ENCODE data around the gene ZBTB40.

DNA sequence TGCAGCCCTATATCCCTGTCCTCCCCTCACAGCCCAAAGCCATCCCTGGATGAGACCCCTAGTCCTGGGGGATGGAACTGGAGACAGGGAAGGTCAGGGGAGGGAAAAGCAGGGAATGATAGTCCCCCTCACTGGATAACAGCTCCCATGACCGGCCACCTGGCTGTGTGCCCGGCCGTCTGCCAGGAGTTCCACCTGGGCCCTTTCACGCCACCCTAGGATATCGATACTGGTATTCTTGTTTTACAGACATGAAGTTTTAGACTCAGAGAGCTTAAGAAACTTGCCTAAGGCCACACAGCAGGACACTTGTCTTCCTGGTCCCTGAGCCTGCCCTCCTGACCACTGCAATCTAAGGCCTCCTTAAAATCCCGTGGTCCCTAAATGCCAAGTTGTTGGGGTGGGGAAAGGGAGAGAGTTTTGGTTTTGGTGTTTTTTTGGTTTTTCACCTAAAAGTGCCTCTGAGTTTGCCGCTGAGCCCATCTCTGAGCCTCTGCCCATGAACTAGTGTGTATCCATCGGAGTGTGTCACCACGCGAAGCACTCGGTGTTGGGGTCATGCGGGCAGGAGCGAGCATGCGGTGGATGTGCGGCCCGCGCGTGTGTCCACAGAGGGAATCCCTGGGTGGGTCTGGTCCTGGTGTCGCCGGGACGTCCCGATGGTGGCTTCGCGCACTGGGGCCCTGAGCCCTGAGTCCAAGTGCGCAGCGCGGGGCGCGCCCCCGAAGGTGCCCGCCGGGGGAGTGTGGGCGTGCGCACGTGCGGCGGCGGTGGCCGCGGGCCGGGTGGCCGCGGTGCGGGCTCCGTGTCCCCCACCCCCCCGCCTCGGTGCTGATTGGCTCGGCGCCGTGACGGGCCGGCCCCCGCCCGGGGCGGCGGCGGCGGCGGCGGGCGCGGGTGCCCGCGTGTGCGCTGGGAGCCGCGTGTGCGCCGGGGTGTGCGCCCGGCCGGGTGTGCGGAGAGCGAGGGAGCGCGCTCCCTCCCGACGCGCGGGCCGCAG is 111.2 kb downstream of the ZBTB40 start, which contains the start of gene EPHA8:
- TF ChIP-seq POLR2A (IDR thresholded peaks at IDR 0.05; ENCODE audit: low read depth, low read length) = no peak
- no peak for TF ChIP-seq TAF1 (IDR thresholded peaks at IDR 0.05; ENCODE audit: low read depth, low read length)
- no peak for TF ChIP-seq SPI1 (IDR thresholded peaks at IDR 0.05; ENCODE audit: low read depth, low read length)
- TF ChIP-seq POLR2AphosphoS5 (IDR thresholded peaks at IDR 0.05; ENCODE audit: low read depth, low read length) = no peak
- no peak for TF ChIP-seq PAX5 (IDR thresholded peaks at IDR 0.05; ENCODE audit: insufficient read depth, low read length, severe bottlenecking)
- TF ChIP-seq POU2F2 (IDR thresholded peaks at IDR 0.05; ENCODE audit: low read depth, low read length) = no peak

Data from GM12891 (cell line).